RWPE1 (cell line): ENCODE results near the gene SLX9.

Experiments used
- CTCF ChIA-PET: fragments of 350-600 bp; sonication (Branson Sonifier 250); formaldehyde crosslinking; extraction: SDS; loops from one replicate; lab custom pipeline; 2021; lab: Yijun Ruan, JAX
- POLR2A ChIA-PET: fragments of 400-600 bp; formaldehyde crosslinking; extraction: SDS; loops from one replicate; lab custom pipeline; 2020; ENCODE audit warnings: antibody characterized with exemption; ENCODE audit not compliant: low non-redundant PET; lab: Yijun Ruan, JAX
- DNase-seq: peaks from one replicate; pipeline ENCODE4 v3.0.0; 2012; ENCODE audit warnings: low spot score
- H3K27ac ChIP-seq: fragments of 450-650 bp; 2 replicates; pipeline ENCODE4 v1.5.1; 2017
- TF ChIP-seq, protein P1 (sequence below): fragments of 450-650 bp; conservative IDR thresholded peaks from 2 replicates; pipeline ENCODE4 v1.5.1; 2017; ENCODE audit warnings: low read depth, mild to moderate bottlenecking

Gene SLX9

DNA sequence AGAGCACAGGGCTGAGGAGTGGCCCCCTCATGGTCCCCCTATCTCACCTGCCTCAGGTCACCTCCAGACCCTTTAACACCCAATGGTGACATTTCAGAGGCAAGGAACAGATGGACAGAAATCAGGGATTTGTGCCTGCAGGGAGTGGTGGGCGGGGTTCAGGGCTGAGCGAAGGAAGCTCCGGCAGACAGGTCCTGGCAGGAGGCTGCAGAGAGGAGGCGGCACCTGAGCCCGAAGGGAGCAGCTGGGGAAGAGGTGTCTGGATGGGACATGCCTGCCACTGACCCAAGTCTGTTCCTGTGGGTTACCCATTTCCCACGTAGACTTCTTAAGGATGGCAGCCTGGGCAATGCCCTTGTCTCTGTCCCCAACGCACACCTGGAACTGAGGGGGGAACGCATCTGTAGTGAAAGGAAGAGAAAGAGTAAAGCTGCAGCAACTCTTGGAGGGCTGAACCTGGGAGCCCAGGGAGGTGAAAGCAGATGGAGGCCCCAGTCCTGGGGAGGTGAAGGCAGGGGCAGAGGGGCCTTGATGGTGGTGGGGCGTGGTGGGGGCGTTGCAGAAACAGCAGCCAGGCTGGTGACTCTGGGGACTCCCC is 72.9 kb downstream of the SLX9 start:
- CTCF ChIA-PET, result interaction anchor here (0.6 to 0.7 kb wide), 2 partner anchors 66 to 231 kb away, joined by 4 read pairs; no protein-coding TSS in a partner anchor
- peak; percentile 78 for DNase-seq
- POLR2A ChIA-PET, result interaction anchor here (0.6 kb wide), 1 partner anchor 86 kb away, joined by 3 read pairs; no protein-coding TSS in a partner anchor
- H3K27ac ChIP-seq, result peak overlapping the region; percentile 97
- TF ChIP-seq, protein P1, sequence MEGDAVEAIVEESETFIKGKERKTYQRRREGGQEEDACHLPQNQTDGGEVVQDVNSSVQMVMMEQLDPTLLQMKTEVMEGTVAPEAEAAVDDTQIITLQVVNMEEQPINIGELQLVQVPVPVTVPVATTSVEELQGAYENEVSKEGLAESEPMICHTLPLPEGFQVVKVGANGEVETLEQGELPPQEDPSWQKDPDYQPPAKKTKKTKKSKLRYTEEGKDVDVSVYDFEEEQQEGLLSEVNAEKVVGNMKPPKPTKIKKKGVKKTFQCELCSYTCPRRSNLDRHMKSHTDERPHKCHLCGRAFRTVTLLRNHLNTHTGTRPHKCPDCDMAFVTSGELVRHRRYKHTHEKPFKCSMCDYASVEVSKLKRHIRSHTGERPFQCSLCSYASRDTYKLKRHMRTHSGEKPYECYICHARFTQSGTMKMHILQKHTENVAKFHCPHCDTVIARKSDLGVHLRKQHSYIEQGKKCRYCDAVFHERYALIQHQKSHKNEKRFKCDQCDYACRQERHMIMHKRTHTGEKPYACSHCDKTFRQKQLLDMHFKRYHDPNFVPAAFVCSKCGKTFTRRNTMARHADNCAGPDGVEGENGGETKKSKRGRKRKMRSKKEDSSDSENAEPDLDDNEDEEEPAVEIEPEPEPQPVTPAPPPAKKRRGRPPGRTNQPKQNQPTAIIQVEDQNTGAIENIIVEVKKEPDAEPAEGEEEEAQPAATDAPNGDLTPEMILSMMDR, result no peak

DNA sequence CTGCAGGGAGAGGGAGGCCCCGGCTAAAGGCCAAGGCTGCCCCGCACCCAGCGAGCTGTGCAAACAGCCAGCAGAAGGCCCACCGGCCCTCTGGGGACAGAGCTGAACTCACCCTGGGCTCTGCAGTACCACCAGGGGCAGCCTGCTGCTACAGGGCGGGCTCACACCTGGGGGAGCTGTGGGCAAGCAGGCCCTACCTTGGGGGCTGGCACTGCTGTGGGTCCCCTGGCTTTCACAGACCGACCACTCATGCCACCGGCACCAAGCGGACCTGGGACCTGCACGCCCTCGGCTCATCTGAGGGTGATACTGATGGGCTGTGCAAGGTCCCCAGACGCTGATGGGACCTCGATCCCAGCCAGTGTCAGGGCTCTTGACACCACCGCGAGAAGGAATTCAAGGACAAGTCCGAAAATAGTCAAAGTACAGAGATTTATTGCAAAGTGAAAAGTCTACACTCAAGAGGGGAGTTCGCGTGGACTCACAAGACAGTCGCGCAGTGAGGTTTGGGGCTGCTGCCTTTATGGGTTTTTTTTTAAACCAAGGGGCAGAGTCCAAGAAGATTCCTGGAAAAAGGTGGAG is 73.5 kb downstream of the SLX9 start:
- POLR2A ChIA-PET, result interaction anchor here (0.6 kb wide), 1 partner anchor 86 kb away, joined by 3 read pairs; no protein-coding TSS in a partner anchor

DNA sequence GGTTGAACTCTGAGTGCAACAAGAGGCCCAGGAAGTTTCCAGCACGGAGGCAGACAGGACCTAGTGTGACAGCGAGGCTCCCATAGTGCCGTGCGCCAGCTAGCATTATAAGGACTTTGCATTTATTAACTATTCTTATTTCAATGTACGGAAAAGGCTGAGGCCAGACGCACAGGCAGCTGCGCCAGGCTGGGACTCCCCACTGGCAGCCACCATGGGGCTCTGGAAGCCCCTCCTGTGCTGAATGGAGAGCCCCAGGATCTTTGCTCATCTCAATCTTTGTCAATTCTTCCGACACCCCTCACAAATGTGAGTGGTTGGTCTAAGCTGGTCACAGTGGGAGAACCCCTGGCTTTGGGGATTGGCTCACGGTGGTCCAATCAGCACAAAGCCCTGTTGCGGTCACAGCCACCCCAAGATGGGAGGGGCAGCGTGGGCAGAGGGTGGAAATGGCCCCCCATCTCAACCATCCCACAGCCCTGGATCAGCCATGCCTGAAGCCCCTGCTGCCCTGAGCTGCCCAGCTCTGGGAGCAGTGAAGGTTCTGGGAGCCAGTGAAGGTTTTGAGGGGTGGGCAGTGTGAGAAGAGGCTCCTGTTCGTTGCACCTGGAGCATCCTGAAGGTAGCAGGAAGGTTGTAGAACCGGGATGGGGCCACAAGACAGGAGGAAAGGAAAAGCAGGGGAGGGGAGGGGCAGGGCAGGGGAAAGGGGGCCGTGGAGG is 75.1 kb downstream of the SLX9 start:
- H3K27ac ChIP-seq, result peak overlapping the region; percentile 97
- ChIA-PET POLR2A (no interaction called here), CTCF (no interaction called here)
- no peak for DNase-seq
- TF ChIP-seq, protein P1, result no peak

More for the DNA sequence above, 73.5 kb downstream of the SLX9 start:
- peak overlapping the region; percentile 97 for H3K27ac ChIP-seq
- TF ChIP-seq, protein P1, result no peak
- CTCF ChIA-PET, result interaction anchor here (0.6 kb wide), 1 partner anchor 65 kb away, joined by 4 read pairs; no protein-coding TSS in a partner anchor
- DNase-seq, result no peak

DNA sequence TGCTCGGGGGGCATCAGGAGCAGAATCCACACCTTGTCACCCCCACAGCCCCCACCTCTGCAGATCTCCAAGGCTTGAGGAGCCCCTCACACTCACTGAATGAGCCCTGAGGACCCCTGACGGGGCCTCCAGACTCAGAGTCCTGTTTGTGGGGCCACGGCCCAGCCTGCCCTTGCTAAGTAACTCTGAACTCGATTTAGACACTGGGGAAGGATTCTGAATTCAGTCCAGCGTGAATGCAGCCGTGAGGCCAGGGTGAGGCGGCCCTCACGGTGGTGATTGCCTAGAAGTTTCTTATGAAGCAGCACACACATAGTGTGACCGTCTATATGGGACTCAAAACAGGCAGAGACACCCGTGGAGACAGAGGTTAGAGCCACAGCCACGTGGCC is 75.6 kb downstream of the SLX9 start:
- H3K27ac ChIP-seq, result peak overlapping the region; percentile 97
- ChIA-PET POLR2A (no interaction called here), CTCF (no interaction called here)
- TF ChIP-seq, protein P1, result no peak
- no peak for DNase-seq

DNA sequence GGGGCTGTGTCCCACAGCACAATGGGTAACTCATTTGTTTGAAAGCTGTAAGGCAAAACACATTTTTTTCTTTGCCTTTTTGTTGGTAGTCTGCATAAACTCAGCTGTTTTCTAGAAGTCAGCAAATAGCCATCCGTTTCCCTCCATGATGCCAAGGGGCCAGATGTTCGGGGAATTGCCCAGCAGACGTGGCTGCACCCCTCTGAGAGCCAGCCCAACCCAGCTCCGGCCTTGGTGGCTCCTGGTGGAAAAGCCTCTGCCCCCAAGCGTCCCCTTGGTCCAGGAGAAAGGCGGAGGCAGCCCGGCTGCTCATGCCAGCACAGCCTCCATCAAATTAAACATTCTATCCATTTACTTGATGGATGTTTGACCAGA is 76.2 kb downstream of the SLX9 start:
- H3K27ac ChIP-seq, result peak overlapping the region; percentile 97
- CTCF ChIA-PET, result interaction anchor here (0.5 to 0.6 kb wide), 2 partner anchors 20 to 70 kb away, joined by 3 read pairs; no protein-coding TSS in a partner anchor
- DNase-seq, result no peak
- POLR2A ChIA-PET, result no interaction called here
- TF ChIP-seq, protein P1, result no peak

DNA sequence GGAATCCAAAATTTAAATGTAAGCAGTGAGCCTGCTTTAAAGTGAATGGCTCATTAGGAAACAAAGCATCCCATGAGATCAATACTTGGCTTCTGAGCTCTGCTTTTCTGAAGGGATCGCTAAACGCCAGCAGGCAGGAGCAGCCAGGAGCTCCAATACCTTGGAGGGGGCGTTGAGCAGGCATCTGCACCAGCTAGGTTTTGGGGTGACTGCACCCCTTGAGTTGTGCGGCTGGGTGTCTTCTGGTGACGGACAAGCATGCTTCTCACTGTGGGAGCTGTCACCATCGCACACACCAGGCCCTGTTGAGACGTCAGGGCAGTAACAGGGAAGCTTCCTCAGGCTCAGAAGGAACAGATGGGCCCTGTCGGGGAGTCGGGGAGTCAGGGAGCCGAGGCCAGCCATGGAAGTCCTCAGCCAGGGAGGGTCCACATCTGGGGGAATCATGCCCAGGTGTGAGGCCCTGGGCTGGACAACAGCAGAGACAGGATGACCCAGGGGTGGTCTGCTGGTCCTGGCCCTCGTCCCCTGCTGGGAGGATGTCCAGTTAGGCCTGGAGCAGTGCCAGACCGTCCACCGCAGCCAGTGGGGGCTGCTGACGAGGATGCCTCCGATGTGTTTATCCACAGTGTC is 76.7 kb downstream of the SLX9 start:
- TF ChIP-seq, protein P1, result no peak
- POLR2A ChIA-PET, result no interaction called here
- CTCF ChIA-PET, result interaction anchor here (0.5 to 0.6 kb wide), 2 partner anchors 20 to 71 kb away, joined by 3 read pairs; no protein-coding TSS in a partner anchor
- DNase-seq, result no peak
- H3K27ac ChIP-seq, result peak overlapping the region; percentile 97
